H9 (cell line): ENCODE data around the gene PRR11. TPM values are rescaled to one million over a fixed set of nuclear protein-coding genes. Genes with fewer than 3 reads are reported as not detected.

ENCODE experiments used
- DNase-seq: peaks from one replicate; pipeline ENCODE4 v3.0.0-alpha.2; 2017
- H2AFZ ChIP-seq: one replicate; pipeline ENCODE4 v1.6.1; 2013; ENCODE audit warnings: mild to moderate bottlenecking, low read length, control low read depth, moderate library complexity
- H2AK5ac ChIP-seq: 2 replicates; pipeline ENCODE4 v1.6.1; 2013; ENCODE audit warnings: low read length, control low read depth, mixed read lengths; ENCODE audit not compliant: insufficient read length
- H2BK120ac ChIP-seq: one replicate; pipeline ENCODE4 v1.6.1; 2013; ENCODE audit warnings: low read depth, mild to moderate bottlenecking, low read length, control low read depth, inconsistent platforms; ENCODE audit not compliant: poor library complexity, severe bottlenecking
- H2BK12ac ChIP-seq: 2 replicates; pipeline ENCODE4 v1.6.1; 2013; ENCODE audit warnings: low read length, control low read depth, mixed read lengths, low read depth; ENCODE audit not compliant: insufficient read length
- H2BK15ac ChIP-seq: 2 replicates; pipeline ENCODE4 v1.6.1; 2013; ENCODE audit warnings: low read depth, low read length, control low read depth
- H2BK20ac ChIP-seq: one replicate; pipeline ENCODE4 v1.6.1; 2013; ENCODE audit warnings: low read depth, mild to moderate bottlenecking, low read length, control low read depth, inconsistent platforms; ENCODE audit not compliant: poor library complexity, severe bottlenecking
- H2BK5ac ChIP-seq: 2 replicates; pipeline ENCODE4 v1.6.1; 2013; ENCODE audit warnings: low read length, control low read depth, mixed read lengths; ENCODE audit not compliant: insufficient read length
- H3K14ac ChIP-seq: 2 replicates; pipeline ENCODE4 v1.6.1; 2013; ENCODE audit warnings: low read length, control low read depth; ENCODE audit not compliant: insufficient read depth
- H3K18ac ChIP-seq: 2 replicates; pipeline ENCODE4 v1.6.1; 2013; ENCODE audit warnings: low read depth, mild to moderate bottlenecking, mixed read lengths, low read length, control low read depth; ENCODE audit not compliant: insufficient read length
- H3K23ac ChIP-seq: 2 replicates; pipeline ENCODE4 v1.6.1; 2013; ENCODE audit warnings: low read length, control low read depth, mixed read lengths, low read depth; ENCODE audit not compliant: insufficient read length
- H3K23me2 ChIP-seq: 2 replicates; pipeline ENCODE4 v1.6.1; 2013; ENCODE audit warnings: low read depth, mild to moderate bottlenecking, mixed read lengths, low read length, control low read depth; ENCODE audit not compliant: insufficient read length, poor library complexity, severe bottlenecking
- H3K27ac ChIP-seq: 2 replicates; pipeline ENCODE4 v1.5.1; 2013; ENCODE audit warnings: low read length, control low read depth, mixed read lengths, low read depth; ENCODE audit not compliant: insufficient read length
- H3K27me3 ChIP-seq: 2 replicates; pipeline ENCODE4 v1.6.1; 2013; ENCODE audit warnings: low read length, control low read depth, inconsistent platforms; ENCODE audit not compliant: insufficient read depth
- H3K4ac ChIP-seq: 2 replicates; pipeline ENCODE4 v1.6.1; 2013; ENCODE audit warnings: low read depth, mild to moderate bottlenecking, control low read depth, inconsistent platforms, low read length, moderate library complexity
- H3K4me1 ChIP-seq: 2 replicates; pipeline ENCODE4 v1.6.1; 2013; ENCODE audit warnings: low read length, control low read depth, inconsistent platforms; ENCODE audit not compliant: insufficient read depth
- H3K4me2 ChIP-seq: 2 replicates; pipeline ENCODE4 v1.6.1; 2013; ENCODE audit warnings: low read length, control low read depth, mixed read lengths; ENCODE audit not compliant: insufficient read length, insufficient read depth
- H3K56ac ChIP-seq: 2 replicates; pipeline ENCODE4 v1.6.1; 2013; ENCODE audit warnings: low read depth, mild to moderate bottlenecking, mixed read lengths, low read length, control low read depth; ENCODE audit not compliant: insufficient read length
- H3K79me1 ChIP-seq: 2 replicates; pipeline ENCODE4 v1.6.1; 2013; ENCODE audit warnings: low read depth, mild to moderate bottlenecking, moderate library complexity, low read length, control low read depth, inconsistent platforms; ENCODE audit not compliant: insufficient read depth, poor library complexity, severe bottlenecking
- H3K79me2 ChIP-seq: 2 replicates; pipeline ENCODE4 v1.6.1; 2013; ENCODE audit warnings: low read length, control low read depth, inconsistent platforms; ENCODE audit not compliant: insufficient read depth
- H3K9ac ChIP-seq: 2 replicates; pipeline ENCODE4 v1.6.1; 2013; ENCODE audit warnings: low read length, control low read depth, mixed read lengths; ENCODE audit not compliant: insufficient read length; ENCODE audit errors: extremely low read depth
- H3K9me3 ChIP-seq: one replicate; pipeline ENCODE4 v1.6.1; 2013; ENCODE audit warnings: low read depth, low read length, inconsistent platforms; ENCODE audit not compliant: control insufficient read depth
- H3T11ph ChIP-seq: one replicate; pipeline ENCODE4 v1.6.1; 2013; ENCODE audit warnings: mild to moderate bottlenecking, low read length, control low read depth, inconsistent platforms
- H4K20me1 ChIP-seq: one replicate; pipeline ENCODE4 v1.6.1; 2013; ENCODE audit not compliant: control insufficient read depth, insufficient read length, insufficient read depth
- H4K5ac ChIP-seq: 2 replicates; pipeline ENCODE4 v1.6.1; 2013; ENCODE audit warnings: low read depth, mild to moderate bottlenecking, mixed read lengths, low read length, control low read depth; ENCODE audit not compliant: insufficient read length
- H4K8ac ChIP-seq: replicated peaks from 2 replicates; pipeline ENCODE4 v1.6.1; 2013; ENCODE audit warnings: low read length, control low read depth, mixed read lengths, low read depth; ENCODE audit not compliant: insufficient read length
- H4K91ac ChIP-seq: 2 replicates; pipeline ENCODE4 v1.6.1; 2013; ENCODE audit warnings: low read depth, mild to moderate bottlenecking, moderate library complexity, mixed read lengths, low read length, control low read depth; ENCODE audit not compliant: insufficient read length
- H3K27ac Mint-ChIP-seq, 3 experiments: 2 replicates in 2 of 3; 3 replicates in 1 of 3; pipeline ENCODE4 v1.8.0; 2020 to 2021; ENCODE audit warnings: mixed read lengths in 3 of 3, mild to moderate bottlenecking in 1 of 3, moderate library complexity in 1 of 3
- H3K27me3 Mint-ChIP-seq: 2 replicates; pipeline ENCODE4 v1.8.0; 2021; ENCODE audit warnings: low read depth, mild to moderate bottlenecking, moderate library complexity, mixed read lengths
- H3K36me3 Mint-ChIP-seq, 3 experiments: 2 replicates in 2 of 3; 3 replicates in 1 of 3; pipeline ENCODE4 v1.8.0; 2020 to 2021; ENCODE audit warnings: low read depth in 3 of 3, mixed read lengths in 3 of 3; ENCODE audit not compliant: insufficient read depth in 1 of 3
- H3K4me1 Mint-ChIP-seq, 2 experiments: 2 replicates each; pipeline ENCODE4 v1.8.0; 2020; ENCODE audit warnings: mixed read lengths in 2 of 2
- H3K4me3 Mint-ChIP-seq, 2 experiments: 2 replicates in 1 of 2; 3 replicates in 1 of 2; pipeline ENCODE4 v1.8.0; 2020 to 2021; ENCODE audit warnings: mild to moderate bottlenecking in 2 of 2, mixed read lengths in 2 of 2, moderate library complexity in 1 of 2
- H3K9me3 Mint-ChIP-seq, 2 experiments: 2 replicates in 1 of 2; 3 replicates in 1 of 2; pipeline ENCODE4 v1.8.0; 2020; ENCODE audit warnings: mild to moderate bottlenecking in 2 of 2, mixed read lengths in 2 of 2, moderate library complexity in 1 of 2
- CTCF ChIP-seq: fragments of 200-600 bp; sonication (generic); conservative IDR thresholded peaks from 3 replicates; pipeline ENCODE4 v1.8.0; 2021; ENCODE audit warnings: antibody characterized with exemption, mild to moderate bottlenecking
- WGBS: extraction: QIAGEN DNeasy Blood & Tissue Kit; methylation state at CpG from one replicate; pipeline ENCODE4 v1.1.7; 2013; ENCODE audit warnings: missing lambda C conversion rate, low lambda C conversion rate, mixed read lengths; ENCODE audit not compliant: insufficient read length; ENCODE audit errors: extremely low coverage; 5-methylcytosine and 5-hydroxymethylcytosine counted together
- total RNA-seq: library from RNA; stranded (reverse); gene quantifications from 2 replicates; pipeline ENCODE4 v1.2.1, GENCODE V29; 2021

Gene PRR11
- total RNA-seq, 1 experiment from 2014 or later: 70.7 TPM

GRCh38 chr17:59180626-59181025 lies 25.1 kb downstream of the PRR11 start:
- H3K4me1 ChIP-seq: no peaks in the 10 kb centered on the region
- DNase-seq: no peak
- no peak overlapping the region for H3K9ac ChIP-seq
- no peak overlapping the region for H3K4ac ChIP-seq
- no peak overlapping the region for H3K27ac ChIP-seq
- no peaks in the 10 kb centered on the region; the same call in 1 of the 2 replicates for H3K79me2 ChIP-seq
- H3K23ac ChIP-seq: no peak overlapping the region
- H3K23me2 ChIP-seq: no peaks in the 10 kb centered on the region
- H2BK5ac ChIP-seq: no peak overlapping the region
- no peak overlapping the region for H3T11ph ChIP-seq
- H2BK15ac ChIP-seq: no peak overlapping the region
- H3K18ac ChIP-seq: no peak overlapping the region
- WGBS: no CpG with 5 or more reads among the region's 9 CpGs
- no peak overlapping the region for H3K56ac ChIP-seq
- no peak overlapping the region for H4K5ac ChIP-seq
- no peak for TF ChIP-seq CTCF
- no peak overlapping the region for H2BK20ac ChIP-seq
- H2BK12ac ChIP-seq: no peak overlapping the region
- no peak overlapping the region for H2AFZ ChIP-seq
- Mint-ChIP-seq H3K4me1 (0 out of 4 replicates have a peak, but pooled peaks cover 0 to 6% of the 10 kb centered on the region in 2 experiments), H3K36me3 (peaks cover 29 to 55% (median 40%) of the 10 kb centered on the region in 3 experiments), H3K4me3 (no peak overlapping the region), H3K9me3 (no peaks in the 10 kb centered on the region), H3K27ac (no peak overlapping the region), H3K27me3 (no peaks in the 10 kb centered on the region)
- no peak overlapping the region for H3K14ac ChIP-seq
- H3K4me2 ChIP-seq: no peak overlapping the region
- no peaks in the 10 kb centered on the region for H3K27me3 ChIP-seq
- H3K9me3 ChIP-seq: no peaks in the 10 kb centered on the region
- no peak overlapping the region for H2AK5ac ChIP-seq
- H4K20me1 ChIP-seq: no peaks in the 10 kb centered on the region
- H3K79me1 ChIP-seq: peaks cover 2% of the 10 kb centered on the region
- no peak overlapping the region for H2BK120ac ChIP-seq
- H4K8ac ChIP-seq: no peak overlapping the region
- H4K91ac ChIP-seq: no peak overlapping the region
